Mammary epithelial cell (primary cell): ENCODE measurements around the gene PPIA.

Experiments
- EZH2 ChIP-seq: IDR thresholded peaks from 2 replicates; pipeline ENCODE4 v1.6.1; 2012; ENCODE audit warnings: low read length, inconsistent platforms, borderline replicate concordance
- TF ChIP-seq, protein P1 (sequence below), 2 donors: IDR thresholded peaks in 1 of 2; conservative IDR thresholded peaks in 1 of 2; 2 replicates each; pipeline ENCODE4 v1.5.1; 2011 to 2012; ENCODE audit warnings: inconsistent platforms in 2 of 2, low read length in 2 of 2, mild to moderate bottlenecking in 2 of 2, control low read depth in 1 of 2, low read depth in 1 of 2; ENCODE audit not compliant: insufficient read depth in 1 of 2; ENCODE audit errors: extremely low read depth in 1 of 2

DNA sequence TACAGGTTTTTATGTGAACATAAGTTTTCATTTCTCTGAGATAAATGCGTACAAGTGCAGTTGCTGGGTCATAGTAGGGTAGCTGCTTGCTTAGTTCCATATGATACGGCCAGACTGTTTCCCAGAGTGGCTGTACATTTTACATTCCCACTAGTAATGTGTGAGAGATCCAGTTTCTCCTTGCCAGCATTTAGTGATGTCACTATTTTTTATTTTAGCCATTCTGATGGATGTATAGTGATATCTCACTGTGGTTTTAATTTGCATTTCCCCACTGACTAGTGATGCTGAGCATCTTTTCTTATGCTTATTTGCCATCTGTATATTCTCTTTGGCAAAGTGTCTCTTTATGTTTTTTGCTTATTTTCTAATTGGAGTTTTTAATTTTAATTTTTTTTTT lies 43.7 kb upstream of the PPIA start:
- TF ChIP-seq, protein P1, sequence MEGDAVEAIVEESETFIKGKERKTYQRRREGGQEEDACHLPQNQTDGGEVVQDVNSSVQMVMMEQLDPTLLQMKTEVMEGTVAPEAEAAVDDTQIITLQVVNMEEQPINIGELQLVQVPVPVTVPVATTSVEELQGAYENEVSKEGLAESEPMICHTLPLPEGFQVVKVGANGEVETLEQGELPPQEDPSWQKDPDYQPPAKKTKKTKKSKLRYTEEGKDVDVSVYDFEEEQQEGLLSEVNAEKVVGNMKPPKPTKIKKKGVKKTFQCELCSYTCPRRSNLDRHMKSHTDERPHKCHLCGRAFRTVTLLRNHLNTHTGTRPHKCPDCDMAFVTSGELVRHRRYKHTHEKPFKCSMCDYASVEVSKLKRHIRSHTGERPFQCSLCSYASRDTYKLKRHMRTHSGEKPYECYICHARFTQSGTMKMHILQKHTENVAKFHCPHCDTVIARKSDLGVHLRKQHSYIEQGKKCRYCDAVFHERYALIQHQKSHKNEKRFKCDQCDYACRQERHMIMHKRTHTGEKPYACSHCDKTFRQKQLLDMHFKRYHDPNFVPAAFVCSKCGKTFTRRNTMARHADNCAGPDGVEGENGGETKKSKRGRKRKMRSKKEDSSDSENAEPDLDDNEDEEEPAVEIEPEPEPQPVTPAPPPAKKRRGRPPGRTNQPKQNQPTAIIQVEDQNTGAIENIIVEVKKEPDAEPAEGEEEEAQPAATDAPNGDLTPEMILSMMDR (conservative IDR thresholded peaks at IDR 0.05 in 1 of 2, IDR thresholded peaks at IDR 0.05 in 1 of 2; ENCODE audit: extremely low read depth in 1 of 2, insufficient read depth in 1 of 2, low read depth in 1 of 2, low read length in 2 of 2), result no peak
- no peak for TF ChIP-seq EZH2
